ENCODE results near the gene DIMT1. TPM values are rescaled to one million over a fixed set of nuclear protein-coding genes. Genes with fewer than 3 reads are reported as not detected.

Gene DIMT1
- total and polyA plus RNA-seq, 4 experiments from 2014 or later: 27.9 to 53.5 (median 40.3) TPM

DNA sequence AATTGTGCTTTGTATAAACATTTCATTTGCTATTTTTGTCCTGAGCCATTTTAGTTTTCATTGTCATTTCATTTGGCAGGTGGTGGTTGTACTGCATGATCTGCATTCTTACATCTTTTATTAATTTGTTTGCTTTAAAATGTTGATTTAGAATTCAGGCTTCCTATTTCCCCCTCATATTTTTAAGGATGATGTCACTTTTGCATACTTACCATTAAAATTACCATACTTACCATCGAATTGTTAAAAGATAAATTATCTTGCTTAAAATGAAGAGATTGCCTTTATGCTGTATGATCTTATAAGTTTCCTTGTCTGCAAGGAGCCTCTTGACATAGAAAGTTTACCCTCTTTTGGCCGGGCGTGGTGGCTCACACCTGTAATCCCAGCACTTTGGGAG, 31.1 kb downstream of the DIMT1 start:
- Histone ChIP-seq H3K4me3 (ENCODE audit: low read length in 2 of 2) (no peak overlapping the region), H3K36me3 (ENCODE audit: insufficient read depth, low read length) (peaks cover 37% of the 10 kb centered on the region), H3K9me3 (ENCODE audit: control insufficient read depth in 1 of 2, low read length in 2 of 2) (no peaks in the 10 kb centered on the region), H3K27ac (ENCODE audit: low read depth, low read length) (no peak overlapping the region), H3K27me3 (ENCODE audit: insufficient read depth, low read length) (no peaks in the 10 kb centered on the region), H3K4me1 (ENCODE audit: insufficient read depth, low read length) (no peaks in the 10 kb centered on the region)
- intact Hi-C loops (cut with micrococcal nuclease): no loop called here
- Mint-ChIP-seq H3K27ac (peak overlapping the region in 4 of 7 donors; percentile 5 to 65 (median 12)), H3K36me3 (peaks cover 16 to 53% of the 10 kb centered on the region in 2 donors), H3K27me3 (no peaks in the 10 kb centered on the region), H3K4me3 (no peak overlapping the region), H3K9me3 (no peaks in the 10 kb centered on the region), H3K4me1 (peaks cover 0 to 4% (median 3%) of the 10 kb centered on the region in 4 donors)
- ChIA-PET POLR2A (ENCODE audit: partially characterized antibody) (no interaction called here), CTCF (ENCODE audit: partially characterized antibody) (no interaction called here)
- no peak for DNase-seq

DNA sequence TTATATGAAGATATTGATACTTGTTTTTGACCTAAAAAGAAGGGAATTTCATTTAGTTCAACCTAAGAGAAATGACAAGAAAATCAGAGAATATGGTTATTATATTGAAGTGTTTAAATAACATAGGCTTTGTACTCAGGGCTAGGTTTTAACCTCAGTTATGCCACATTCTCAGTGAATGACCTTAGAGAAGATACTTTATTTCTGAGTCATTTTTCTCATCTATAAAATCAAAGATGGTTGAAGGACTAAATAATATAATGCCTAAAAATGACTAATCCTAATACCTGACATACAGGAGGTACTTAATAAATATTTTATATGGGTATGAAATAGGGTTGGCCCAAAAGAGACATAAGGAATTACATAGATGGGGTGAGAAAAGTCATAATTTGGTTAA, 32.3 kb downstream of the DIMT1 start:
- H3K36me3 ChIP-seq (ENCODE audit: insufficient read depth, low read length): peaks cover 32% of the 10 kb centered on the region
- POLR2A ChIA-PET (ENCODE audit: partially characterized antibody): no interaction called here
- H3K4me3 Mint-ChIP-seq: no peak overlapping the region
- no peaks in the 10 kb centered on the region for H3K27me3 ChIP-seq (ENCODE audit: insufficient read depth, low read length)
- no peaks in the 10 kb centered on the region for H3K4me1 ChIP-seq (ENCODE audit: insufficient read depth, low read length)
- H3K4me3 ChIP-seq (ENCODE audit: low read length in 2 of 2): no peak overlapping the region
- intact Hi-C loops (cut with micrococcal nuclease): no loop called here
- H3K9me3 Mint-ChIP-seq: no peaks in the 10 kb centered on the region
- no peak overlapping the region for H3K27ac ChIP-seq (ENCODE audit: low read depth, low read length)
- DNase-seq: no peak
- H3K4me1 Mint-ChIP-seq: peaks cover 0 to 4% (median 3%) of the 10 kb centered on the region in 4 donors
- no peaks in the 10 kb centered on the region for H3K27me3 Mint-ChIP-seq
- CTCF ChIA-PET (ENCODE audit: partially characterized antibody): no interaction called here
- no peaks in the 10 kb centered on the region for H3K9me3 ChIP-seq (ENCODE audit: control insufficient read depth in 1 of 2, low read length in 2 of 2)
- H3K27ac Mint-ChIP-seq: peak overlapping the region in 3 of 7 donors; percentile 4 to 57 (median 14)
- peaks cover 16 to 54% of the 10 kb centered on the region in 2 donors for H3K36me3 Mint-ChIP-seq

DNA sequence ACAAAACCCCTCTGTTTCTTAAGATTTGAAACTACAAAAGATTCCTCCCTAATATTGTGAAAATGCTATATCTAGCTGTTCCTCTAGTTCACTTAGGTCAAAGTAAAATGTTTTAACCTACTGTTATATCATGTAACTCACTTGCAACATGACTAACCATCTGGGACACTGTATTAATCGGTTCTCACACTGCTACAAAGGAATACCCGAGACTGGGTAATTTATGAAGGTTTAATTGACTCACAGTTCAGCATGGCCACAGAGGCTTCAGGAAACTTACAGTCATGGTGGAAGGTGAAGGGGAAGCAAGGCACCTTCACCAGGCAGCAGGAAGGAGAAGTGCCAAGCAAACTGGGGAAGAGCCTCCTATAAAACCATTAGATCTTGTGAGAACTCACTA, 34.7 kb downstream of the DIMT1 start:
- Mint-ChIP-seq H3K27ac (peak overlapping the region in 6 of 7 donors; percentile 18 to 83 (median 69)), H3K36me3 (peaks cover 34 to 56% of the 10 kb centered on the region in 2 donors), H3K4me3 (no peak overlapping the region), H3K27me3 (no peaks in the 10 kb centered on the region), H3K9me3 (no peaks in the 10 kb centered on the region), H3K4me1 (peaks cover 0 to 5% (median 4%) of the 10 kb centered on the region in 4 donors)
- CTCF ChIA-PET (ENCODE audit: partially characterized antibody): interaction anchor here (1.3 to 1.4 kb wide), 2 partner anchors 17 to 77 kb away, joined by 3 read pairs; no protein-coding TSS in a partner anchor
- POLR2A ChIA-PET (ENCODE audit: partially characterized antibody): no interaction called here
- Histone ChIP-seq H3K9me3 (ENCODE audit: control insufficient read depth in 1 of 2, low read length in 2 of 2) (no peaks in the 10 kb centered on the region), H3K36me3 (ENCODE audit: insufficient read depth, low read length) (peaks cover 40% of the 10 kb centered on the region), H3K4me3 (ENCODE audit: low read length in 2 of 2) (no peak overlapping the region), H3K27me3 (ENCODE audit: insufficient read depth, low read length) (no peaks in the 10 kb centered on the region), H3K27ac (ENCODE audit: low read depth, low read length) (no peak overlapping the region), H3K4me1 (ENCODE audit: insufficient read depth, low read length) (no peaks in the 10 kb centered on the region)
- intact Hi-C loops (cut with micrococcal nuclease): no loop called here
- DNase-seq: no peak

DNA sequence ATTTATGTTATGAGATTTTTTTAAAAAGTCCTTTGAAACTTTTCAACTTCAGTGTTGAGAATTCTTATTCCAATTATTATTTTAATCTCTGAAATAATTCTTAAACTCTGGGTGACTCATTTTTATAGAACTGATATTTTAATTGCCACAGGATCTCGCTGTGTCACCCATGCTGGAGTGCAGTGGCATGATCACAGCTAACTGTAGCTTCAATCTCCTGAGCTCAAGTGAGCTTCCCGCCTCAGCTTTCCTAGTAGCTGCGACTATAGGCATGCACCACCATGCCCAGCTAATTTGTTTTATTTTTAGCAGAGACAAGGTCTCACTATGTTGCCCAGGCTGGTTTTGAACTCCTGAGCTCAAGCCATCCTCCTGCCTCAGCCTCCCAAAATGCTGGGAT, 41.0 kb downstream of the DIMT1 start:
- no peaks in the 10 kb centered on the region for H3K9me3 Mint-ChIP-seq
- H3K27ac ChIP-seq (ENCODE audit: low read depth, low read length): no peak overlapping the region
- H3K4me3 Mint-ChIP-seq: no peak overlapping the region
- peaks cover 21 to 48% of the 10 kb centered on the region in 2 donors for H3K36me3 Mint-ChIP-seq
- H3K9me3 ChIP-seq (ENCODE audit: control insufficient read depth in 1 of 2, low read length in 2 of 2): no peaks in the 10 kb centered on the region
- H3K4me1 ChIP-seq (ENCODE audit: insufficient read depth, low read length): no peaks in the 10 kb centered on the region
- no peak overlapping the region for H3K4me3 ChIP-seq (ENCODE audit: low read length in 2 of 2)
- ChIA-PET POLR2A (ENCODE audit: partially characterized antibody) (interaction anchor here (0.5 to 1.4 kb wide), 3 partner anchors 20 to 57 kb away, joined by 3 to 5 read pairs (median 3); partner anchors contain the start of gene KIF2A), CTCF (ENCODE audit: partially characterized antibody) (interaction anchor here (1.6 to 2.1 kb wide), 2 partner anchors 17 to 139 kb away, joined by 3 to 10 read pairs; no protein-coding TSS in a partner anchor)
- no peak for DNase-seq
- no peaks in the 10 kb centered on the region for H3K27me3 Mint-ChIP-seq
- H3K4me1 Mint-ChIP-seq: peaks cover 0 to 2% (median 0%) of the 10 kb centered on the region in 4 donors
- intact Hi-C loops (cut with micrococcal nuclease): no loop called here
- no peak overlapping the region for H3K27ac Mint-ChIP-seq
- H3K36me3 ChIP-seq (ENCODE audit: insufficient read depth, low read length): peaks cover 38% of the 10 kb centered on the region
- no peaks in the 10 kb centered on the region for H3K27me3 ChIP-seq (ENCODE audit: insufficient read depth, low read length)

DNA sequence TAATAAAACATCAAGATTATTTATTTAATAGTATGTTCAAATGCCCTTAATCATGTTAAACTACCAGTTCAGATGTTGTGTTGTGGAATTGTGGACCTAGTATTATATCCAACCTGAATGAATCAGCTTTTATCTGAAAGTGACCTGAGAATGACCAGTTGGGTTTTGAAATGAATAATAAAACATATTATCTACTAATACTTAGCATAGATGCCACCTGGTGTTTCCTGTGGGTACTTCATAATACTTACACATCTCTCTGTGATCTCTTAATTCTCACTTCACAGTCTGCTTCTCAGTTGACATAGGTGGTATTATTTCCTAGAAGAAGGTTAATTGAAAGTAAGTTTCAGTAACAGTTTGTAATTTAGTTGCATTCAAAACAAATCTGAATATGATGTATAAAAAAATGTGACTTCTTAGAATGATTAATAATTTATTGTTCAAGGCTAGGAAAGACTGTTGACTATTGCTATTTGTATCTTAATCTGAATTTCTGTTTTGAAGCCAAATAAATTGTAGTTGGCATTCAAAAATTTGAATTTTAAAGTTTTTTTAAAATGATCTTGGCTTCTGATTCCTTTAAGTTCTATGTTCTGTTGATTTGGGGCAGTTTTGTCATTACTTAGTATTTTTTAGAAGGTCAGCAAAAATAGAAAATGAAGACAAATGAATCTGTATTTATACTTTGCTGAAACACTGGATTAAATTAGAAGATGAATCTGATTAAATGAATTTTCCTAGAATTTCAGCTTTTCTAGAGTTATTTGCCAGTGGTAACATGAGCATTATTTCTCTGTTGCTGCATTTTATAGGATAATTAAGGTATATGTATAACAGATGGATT, 49.5 kb downstream of the DIMT1 start:
- H3K4me3 Mint-ChIP-seq: no peak overlapping the region
- no peaks in the 10 kb centered on the region for H3K27me3 Mint-ChIP-seq
- H3K27me3 ChIP-seq (ENCODE audit: insufficient read depth, low read length): no peaks in the 10 kb centered on the region
- peaks cover 2 to 5% (median 4%) of the 10 kb centered on the region in 4 donors for H3K4me1 Mint-ChIP-seq
- ChIA-PET CTCF (ENCODE audit: partially characterized antibody) (interaction anchor here (0.8 to 8.6 kb wide), 8 partner anchors 13 to 145 kb away, joined by 3 to 96 read pairs (median 5); partner anchors contain the start of genes DIMT1 and KIF2A), POLR2A (ENCODE audit: partially characterized antibody) (interaction anchor here (1.4 kb wide), 1 partner anchor 50 kb away, joined by 4 read pairs; the partner anchor contains the start of gene DIMT1)
- peaks cover 7% of the 10 kb centered on the region for H3K4me1 ChIP-seq (ENCODE audit: insufficient read depth, low read length)
- peaks cover 19 to 63% of the 10 kb centered on the region in 2 donors for H3K36me3 Mint-ChIP-seq
- DNase-seq: peak in 4 of 5 donors; percentile 46 to 52 (median 50)
- H3K27ac ChIP-seq (ENCODE audit: low read depth, low read length): no peak overlapping the region
- peak overlapping the region in 5 of 7 donors; percentile 26 to 73 (median 38) for H3K27ac Mint-ChIP-seq
- no peak overlapping the region for H3K4me3 ChIP-seq (ENCODE audit: low read length in 2 of 2)
- no peaks in the 10 kb centered on the region for H3K9me3 ChIP-seq (ENCODE audit: control insufficient read depth in 1 of 2, low read length in 2 of 2)
- peaks cover 33% of the 10 kb centered on the region for H3K36me3 ChIP-seq (ENCODE audit: insufficient read depth, low read length)
- intact Hi-C loops (cut with micrococcal nuclease): loop anchor here (1.0 kb wide), 3 partner anchors 48 to 130 kb away; partner anchors contain the start of gene KIF2A
- no peaks in the 10 kb centered on the region for H3K9me3 Mint-ChIP-seq

DNA sequence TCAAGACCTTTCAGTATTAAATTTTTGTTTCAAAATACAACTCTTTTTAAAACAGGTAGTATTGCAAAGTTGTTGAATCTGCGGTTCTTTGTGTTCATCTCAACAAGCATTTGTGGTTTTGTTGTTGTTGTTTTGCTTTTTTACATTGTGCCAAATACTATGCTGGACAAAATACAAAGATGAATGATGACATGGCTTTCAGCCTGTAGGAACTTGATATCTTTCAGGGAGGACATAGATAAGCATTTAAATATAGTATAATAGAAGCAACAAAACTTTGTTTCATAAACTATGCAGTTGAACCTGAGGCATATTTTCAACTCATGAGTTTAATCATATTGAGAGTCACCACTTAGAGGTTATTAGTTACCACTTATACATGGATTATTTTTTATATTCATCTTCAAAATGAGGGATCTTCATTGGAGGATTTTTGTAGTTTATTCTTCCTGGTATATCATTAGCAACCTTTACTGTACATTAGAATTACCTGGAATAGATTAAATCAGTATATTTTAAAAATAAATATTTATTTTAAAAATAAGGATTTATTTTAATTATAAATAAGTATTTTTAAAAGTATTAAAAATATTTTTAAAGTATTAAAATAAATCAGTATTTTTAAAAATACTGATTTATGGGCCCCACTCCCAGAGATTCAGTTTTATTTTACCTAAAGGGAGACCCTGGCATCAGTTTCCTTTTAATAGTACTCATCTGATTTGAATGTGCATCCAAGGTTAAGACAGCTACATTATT, 54.8 kb downstream of the DIMT1 start:
- Histone ChIP-seq H3K4me3 (ENCODE audit: low read length in 2 of 2) (no peak overlapping the region), H3K27me3 (ENCODE audit: insufficient read depth, low read length) (no peaks in the 10 kb centered on the region), H3K36me3 (ENCODE audit: insufficient read depth, low read length) (peaks cover 26% of the 10 kb centered on the region), H3K4me1 (ENCODE audit: insufficient read depth, low read length) (peaks cover 33% of the 10 kb centered on the region), H3K27ac (ENCODE audit: low read depth, low read length) (no peak overlapping the region), H3K9me3 (ENCODE audit: control insufficient read depth in 1 of 2, low read length in 2 of 2) (no peaks in the 10 kb centered on the region)
- Mint-ChIP-seq H3K36me3 (peaks cover 24 to 43% of the 10 kb centered on the region in 2 donors), H3K4me1 (peaks cover 13 to 27% (median 18%) of the 10 kb centered on the region in 4 donors), H3K27ac (peak overlapping the region in 6 of 7 donors; percentile 39 to 92 (median 66)), H3K9me3 (no peaks in the 10 kb centered on the region), H3K27me3 (no peaks in the 10 kb centered on the region), H3K4me3 (peak overlapping the region in 1 of 8 donors; percentile 8)
- intact Hi-C loops (cut with micrococcal nuclease): no loop called here
- no peak for DNase-seq
- CTCF ChIA-PET (ENCODE audit: partially characterized antibody): interaction anchor here (1.3 to 5.3 kb wide), 5 partner anchors 7 to 124 kb away, joined by 4 to 45 read pairs (median 10); no protein-coding TSS in a partner anchor
- POLR2A ChIA-PET (ENCODE audit: partially characterized antibody): interaction anchor here (1.1 kb wide), 1 partner anchor 43 kb away, joined by 3 read pairs; the partner anchor contains the start of gene KIF2A

Data from CD4-positive, alpha-beta memory T cell (primary cell).